Globus pallidus (tissue), 1 donor: Measurements from ENCODE around the gene EIF4E1B.

Experiments
- DNase-seq: peaks from one replicate; pipeline ENCODE4 v3.0.0-alpha.2; 2015; ENCODE audit warnings: low spot score

EIF4E1B gene

DNA sequence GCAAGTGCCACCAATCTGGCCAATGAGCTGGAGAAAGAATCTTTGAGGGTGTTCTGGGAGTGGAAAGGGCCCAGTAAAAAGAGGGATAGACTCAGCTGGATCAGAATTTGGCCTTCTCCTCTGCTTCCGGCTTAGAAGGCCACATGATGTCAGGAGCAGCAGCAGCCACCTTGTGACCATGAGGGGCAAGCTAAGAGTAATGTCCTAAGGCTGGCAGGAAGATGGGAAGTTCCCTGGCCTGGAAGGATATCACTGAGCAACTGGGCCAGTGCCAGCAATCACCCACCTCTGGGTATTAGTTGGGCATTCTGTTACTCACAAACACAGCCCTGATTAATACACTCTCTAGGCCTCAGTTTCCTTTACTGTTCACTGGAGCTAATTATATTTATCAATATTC, 61.0 kb downstream of the EIF4E1B start:
- no peak for DNase-seq

DNA sequence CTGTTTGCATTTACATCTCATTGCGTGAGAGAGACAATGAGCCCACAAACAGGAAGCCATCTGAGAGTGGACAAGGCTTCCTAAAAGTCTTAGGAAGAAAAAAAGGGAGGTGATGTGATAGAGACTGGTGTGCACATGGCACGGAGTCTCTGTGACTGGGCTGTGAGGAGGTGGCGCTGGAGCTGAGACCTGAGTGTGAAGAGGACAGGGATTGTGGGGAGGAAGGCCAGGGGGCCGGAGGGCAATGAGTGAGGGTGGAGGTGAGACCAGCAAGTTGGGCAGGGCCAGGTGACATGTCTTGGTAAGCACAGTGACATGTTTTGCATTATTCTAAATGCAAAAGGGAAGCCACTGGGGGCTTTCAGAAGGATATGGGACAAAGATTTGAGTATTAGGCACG, 61.9 kb downstream of the EIF4E1B start:
- no peak for DNase-seq

- DNase-seq, result no peak
These were observed 62.5 kb downstream of the EIF4E1B start for GRCh38 chr5:176692839-176693476.

GRCh38 chr5:176693477-176693851, 63.0 kb downstream of the EIF4E1B start:
- no peak for DNase-seq

DNA sequence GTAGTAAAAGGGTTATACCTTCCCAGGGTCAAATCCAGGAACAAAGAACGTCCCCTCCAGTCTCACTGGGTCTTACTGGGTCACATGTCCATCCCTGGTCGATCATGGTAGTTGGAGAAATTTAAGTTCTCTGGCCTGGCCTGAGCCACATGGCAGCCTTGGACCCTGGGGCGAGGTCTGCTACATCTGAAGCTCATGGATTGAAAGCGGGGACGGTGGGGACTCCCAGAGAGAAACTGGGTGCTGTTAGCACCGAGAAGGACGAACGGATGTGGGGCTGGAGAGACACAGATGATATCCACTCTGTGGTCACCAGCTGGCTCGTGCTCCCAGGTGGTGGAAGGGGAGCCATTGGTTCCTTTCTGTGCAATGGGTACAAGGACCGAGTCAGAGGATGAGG, 63.7 kb downstream of the EIF4E1B start:
- no peak for DNase-seq

- no peak for DNase-seq
These were observed 64.2 kb downstream of the EIF4E1B start for GRCh38 chr5:176694631-176695030.

DNA sequence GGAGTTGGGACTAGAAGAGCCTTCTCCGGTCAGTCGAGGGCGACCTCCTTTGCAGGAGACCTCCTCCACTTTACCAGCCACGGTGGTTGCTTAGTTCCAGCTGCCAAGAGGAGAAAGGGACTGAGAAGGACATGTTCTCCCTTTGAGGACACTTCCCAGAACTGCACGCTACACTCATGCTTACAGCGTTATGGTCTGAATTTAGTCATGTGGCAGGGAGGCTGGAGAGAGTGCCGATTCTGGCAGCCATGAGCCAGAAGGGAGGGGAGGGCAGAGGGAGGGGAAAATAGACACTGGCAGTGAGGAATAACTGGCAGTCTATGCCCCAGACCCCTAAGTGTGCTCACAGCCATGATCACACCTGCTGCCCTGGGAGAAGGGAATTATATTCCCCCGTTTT, 64.6 kb downstream of the EIF4E1B start:
- DNase-seq, result no peak
